LNCaP clone FGC (cell line): ENCODE results near the gene FAM181A.

ENCODE experiments used
- DNase-seq: peaks from one replicate; pipeline ENCODE4 v3.0.0-alpha.2; 2011; ENCODE audit warnings: low read depth
- H3K4me3 ChIP-seq: 2 replicates; pipeline ENCODE4 v1.5.1; 2011; ENCODE audit warnings: mild to moderate bottlenecking, low read depth, low read length, control low read depth
- CTCF ChIP-seq: IDR thresholded peaks from 2 replicates; pipeline ENCODE4 v1.5.1; 2012; ENCODE audit warnings: mild to moderate bottlenecking; ENCODE audit not compliant: control insufficient read depth, insufficient read depth; ENCODE audit errors: extremely low read depth

The FAM181A gene

GRCh38 chr14:93903342-93904184, 23.6 kb upstream of the FAM181A start:
- DNase-seq: no peak
- H3K4me3 ChIP-seq: no peak overlapping the region
- TF ChIP-seq CTCF: peak; percentile 41; the same call in 1 of the 2 replicates

GRCh38 chr14:93905623-93906022, 21.5 kb upstream of the FAM181A start:
- TF ChIP-seq CTCF: no peak
- DNase-seq: no peak
- H3K4me3 ChIP-seq: no peak overlapping the region

GRCh38 chr14:93906341-93907329, 20.5 kb upstream of the FAM181A start:
- H3K4me3 ChIP-seq: no peak overlapping the region
- DNase-seq: peak; percentile 14
- peak; percentile 95 for TF ChIP-seq CTCF

GRCh38 chr14:93909429-93910128, 17.6 kb upstream of the FAM181A start:
- no peak for TF ChIP-seq CTCF
- no peak overlapping the region for H3K4me3 ChIP-seq
- no peak for DNase-seq

GRCh38 chr14:93911975-93912615, 15.0 kb upstream of the FAM181A start:
- no peak overlapping the region for H3K4me3 ChIP-seq
- DNase-seq: no peak
- no peak for TF ChIP-seq CTCF

GRCh38 chr14:93912782-93913181, 14.4 kb upstream of the FAM181A start:
- DNase-seq: no peak
- no peak overlapping the region for H3K4me3 ChIP-seq
- no peak for TF ChIP-seq CTCF
